Measurements from ENCODE around the gene PTPRJ.

The PTPRJ gene

DNA sequence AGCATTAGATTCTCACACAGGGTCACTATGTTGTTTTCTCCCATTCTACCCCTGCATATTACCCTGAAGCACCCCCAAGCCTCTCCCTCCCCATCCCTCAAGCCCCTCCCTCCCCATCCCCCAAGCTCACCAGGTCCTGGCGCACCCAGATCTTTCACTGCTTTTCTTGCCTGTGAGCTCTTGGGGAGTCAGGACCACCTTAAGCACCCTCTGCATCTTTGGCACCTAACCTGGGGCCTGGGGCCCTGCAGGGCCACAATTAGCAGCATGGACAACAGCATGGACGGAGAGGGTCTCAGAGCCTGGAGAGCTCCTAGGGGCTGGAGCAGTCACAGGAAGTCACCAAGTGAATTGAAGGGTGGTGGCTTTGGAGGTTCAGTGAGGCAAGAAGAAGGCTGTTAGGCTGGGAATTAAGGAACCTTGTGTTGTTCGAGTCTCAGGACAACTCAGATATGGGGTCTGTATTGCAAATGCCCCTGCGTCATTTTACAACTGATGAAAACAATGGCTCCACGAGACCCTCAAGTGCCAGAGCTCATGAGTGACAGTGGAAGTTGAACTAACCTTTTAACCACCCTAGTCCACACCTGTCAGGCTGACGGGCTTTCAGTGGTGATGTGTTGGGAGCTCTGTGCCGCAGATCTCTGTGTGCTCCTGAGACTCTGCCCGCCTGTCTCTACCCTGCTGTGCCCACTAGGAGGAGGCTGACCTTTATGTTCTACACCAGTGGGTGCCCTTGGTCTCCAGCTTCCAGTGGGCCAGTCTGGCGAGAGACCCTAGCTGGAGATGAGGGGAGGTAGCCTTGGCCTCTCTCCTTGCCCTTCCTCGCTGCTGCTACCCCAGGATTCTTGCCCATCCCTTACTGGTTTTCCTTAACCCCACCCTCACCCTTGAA lies 125.0 kb downstream of the PTPRJ start:
- TF ChIP-seq GATA1 (IDR thresholded peaks at IDR 0.05; ENCODE audit: low read depth, low read length) (no peak), POLR2A (IDR thresholded peaks at IDR 0.05; ENCODE audit: low read length) (no peak)
- no peak for DNase-seq

DNA sequence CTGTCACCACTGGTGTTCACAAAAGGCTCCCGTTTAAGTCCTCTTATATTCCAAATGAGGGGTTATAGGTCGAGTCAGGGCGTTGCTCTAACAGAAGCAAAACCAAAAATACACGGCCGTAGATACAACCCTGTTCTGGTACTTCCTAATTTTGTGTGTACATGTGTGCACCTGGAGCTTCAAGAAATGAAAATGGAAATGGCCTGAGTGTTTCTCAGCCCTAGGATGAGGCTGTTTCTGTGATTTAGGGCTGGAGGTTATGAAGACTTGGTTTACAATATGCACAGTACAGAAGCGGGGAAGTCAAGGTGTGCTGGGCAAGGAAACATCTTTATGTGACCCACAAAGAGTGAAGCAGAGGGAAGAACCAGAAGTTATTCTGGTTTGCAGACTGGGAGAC lies 125.8 kb downstream of the PTPRJ start:
- no peak for TF ChIP-seq GATA1 (IDR thresholded peaks at IDR 0.05; ENCODE audit: low read depth, low read length)
- no peak for TF ChIP-seq POLR2A (IDR thresholded peaks at IDR 0.05; ENCODE audit: low read length)
- no peak for DNase-seq

DNA sequence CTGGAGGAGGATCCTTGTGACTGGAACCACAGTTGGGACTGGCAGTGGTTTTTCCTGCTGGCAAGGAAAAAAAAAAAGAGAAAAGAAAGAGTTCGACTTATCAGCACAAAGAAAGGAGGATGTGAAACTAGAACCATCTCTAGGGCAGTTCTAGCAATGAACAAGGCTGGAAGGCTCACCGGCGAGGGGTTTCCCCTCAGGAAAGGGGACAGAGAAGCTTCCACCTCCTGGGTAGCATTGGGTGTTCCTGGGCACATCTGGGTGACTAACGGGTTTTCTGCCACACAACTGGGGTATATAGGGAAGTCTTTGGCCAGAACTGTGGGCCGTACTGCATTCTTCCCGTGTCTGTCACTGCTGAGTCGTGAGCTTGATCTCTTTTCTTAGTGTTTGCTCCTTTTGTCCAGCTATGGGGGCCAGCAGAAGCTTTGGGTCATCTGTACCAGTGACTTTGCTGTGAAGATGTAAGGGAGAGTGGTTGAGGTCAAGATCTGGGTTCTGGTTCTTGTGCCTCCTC lies 126.9 kb downstream of the PTPRJ start:
- TF ChIP-seq POLR2A (IDR thresholded peaks at IDR 0.05; ENCODE audit: low read length) (no peak), GATA1 (IDR thresholded peaks at IDR 0.05; ENCODE audit: low read depth, low read length) (no peak)
- DNase-seq, result no peak

DNA sequence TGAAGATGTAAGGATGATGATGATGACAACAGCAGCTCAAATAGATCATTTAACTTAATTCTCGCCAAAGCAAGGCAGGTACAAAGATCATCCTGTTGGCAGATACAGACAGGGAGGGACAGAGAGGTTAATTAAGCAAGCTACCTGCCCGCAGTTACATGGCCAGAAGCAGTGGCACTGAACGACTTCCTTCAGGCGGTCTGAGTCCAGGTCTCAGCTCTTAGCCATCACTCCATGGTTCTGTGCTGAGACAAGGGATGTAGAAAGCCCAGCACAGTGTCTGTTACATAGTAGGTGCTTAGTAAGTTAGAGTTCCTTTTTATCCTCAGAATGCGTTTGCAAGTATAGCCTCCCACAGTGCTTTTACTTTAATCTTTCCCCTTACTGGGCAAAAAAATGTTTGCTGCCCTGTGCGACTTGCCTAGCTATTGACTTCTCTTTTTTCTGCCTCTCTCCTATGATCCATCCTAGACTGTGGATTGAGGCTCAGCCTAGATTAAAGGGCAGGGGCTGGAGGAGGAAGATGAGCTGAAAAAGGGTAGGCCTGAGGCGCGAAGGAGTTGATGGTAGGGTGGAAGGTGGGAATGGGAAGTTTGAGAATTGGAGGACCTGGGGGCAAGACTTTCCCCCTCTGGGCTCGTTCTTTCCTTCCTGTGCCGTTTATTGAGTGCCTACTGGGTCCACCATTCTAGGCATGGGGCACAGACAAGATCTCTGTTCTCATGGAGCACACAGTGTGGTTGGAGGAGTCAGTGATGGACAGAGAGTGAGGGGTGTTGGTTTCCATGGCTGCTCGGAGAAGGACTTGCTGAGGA lies 128.1 kb downstream of the PTPRJ start:
- TF ChIP-seq GATA1 (IDR thresholded peaks at IDR 0.05; ENCODE audit: low read depth, low read length) (no peak), POLR2A (IDR thresholded peaks at IDR 0.05; ENCODE audit: low read length) (no peak)

DNA sequence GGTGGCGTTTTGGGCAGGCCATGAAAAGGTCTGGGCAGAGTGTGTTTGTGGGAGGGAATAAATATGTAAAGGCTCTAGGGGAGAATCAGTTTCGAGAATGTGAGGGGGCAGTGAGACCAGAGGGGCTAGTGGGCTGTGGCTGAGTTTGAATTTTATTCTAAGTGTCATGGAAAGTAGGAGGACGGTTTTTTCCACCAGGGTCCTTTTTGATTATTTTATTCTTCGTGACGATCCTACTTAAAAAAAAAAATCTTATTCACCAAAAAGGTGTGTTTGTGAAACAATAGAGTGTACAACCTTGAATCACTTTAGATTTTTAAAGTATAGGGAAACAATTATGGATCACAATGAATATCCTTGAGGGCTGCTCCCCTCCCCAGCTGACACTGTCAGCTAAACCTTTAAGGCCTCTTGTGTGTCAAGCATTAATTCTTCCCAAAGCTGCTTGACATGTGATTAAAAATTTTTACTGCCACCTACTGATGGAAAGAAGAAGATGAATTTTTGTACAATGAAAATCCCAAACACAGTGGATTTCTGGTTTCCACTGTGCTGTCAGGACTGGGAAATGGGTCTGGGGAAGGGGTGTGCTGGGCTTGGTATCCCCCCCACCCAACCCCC lies 128.8 kb downstream of the PTPRJ start:
- DNase-seq, result peak; percentile 54 to 61
- no peak for TF ChIP-seq POLR2A (IDR thresholded peaks at IDR 0.05; ENCODE audit: low read length)
- TF ChIP-seq GATA1 (IDR thresholded peaks at IDR 0.05; ENCODE audit: low read depth, low read length), result no peak

More for the DNA sequence above, 128.1 kb downstream of the PTPRJ start:
- DNase-seq, result no peak

DNA sequence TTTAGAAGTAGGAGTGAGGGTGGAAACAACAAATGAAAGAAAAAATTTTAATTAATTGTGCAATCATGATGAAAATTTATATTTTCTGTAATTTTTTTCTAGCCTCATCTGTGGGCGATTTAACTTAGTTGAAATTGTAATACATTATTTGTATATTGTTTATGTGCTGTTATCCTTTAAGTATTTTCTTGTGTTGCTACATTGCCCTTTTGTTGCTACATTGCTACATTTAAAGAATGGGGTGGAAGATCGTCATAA lies 130.1 kb downstream of the PTPRJ start:
- no peak for DNase-seq
- no peak for TF ChIP-seq GATA1 (IDR thresholded peaks at IDR 0.05; ENCODE audit: low read depth, low read length)
- TF ChIP-seq POLR2A (IDR thresholded peaks at IDR 0.05; ENCODE audit: low read length), result no peak

DNA sequence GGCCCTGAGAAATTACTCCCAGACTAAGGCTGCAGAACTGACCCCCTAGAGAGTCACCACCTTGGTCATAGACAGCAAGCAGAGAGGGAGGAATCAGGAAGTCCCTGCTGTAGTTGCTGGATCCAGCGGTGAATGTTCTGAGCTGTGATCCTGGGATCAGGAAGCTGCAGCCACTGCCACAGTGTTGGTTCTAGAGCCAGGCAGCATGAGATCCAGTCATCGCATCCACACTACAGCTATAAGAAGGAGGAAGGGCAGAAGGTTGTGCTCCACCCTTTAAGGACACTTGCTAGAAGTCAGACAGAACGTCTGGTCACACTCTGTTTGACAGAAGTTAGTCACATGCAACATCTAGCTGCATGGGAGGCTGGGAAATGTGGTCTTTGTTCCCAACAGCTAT lies 131.5 kb downstream of the PTPRJ start:
- no peak for DNase-seq
- TF ChIP-seq GATA1 (IDR thresholded peaks at IDR 0.05; ENCODE audit: low read depth, low read length) (no peak), POLR2A (IDR thresholded peaks at IDR 0.05; ENCODE audit: low read length) (no peak)

DNA sequence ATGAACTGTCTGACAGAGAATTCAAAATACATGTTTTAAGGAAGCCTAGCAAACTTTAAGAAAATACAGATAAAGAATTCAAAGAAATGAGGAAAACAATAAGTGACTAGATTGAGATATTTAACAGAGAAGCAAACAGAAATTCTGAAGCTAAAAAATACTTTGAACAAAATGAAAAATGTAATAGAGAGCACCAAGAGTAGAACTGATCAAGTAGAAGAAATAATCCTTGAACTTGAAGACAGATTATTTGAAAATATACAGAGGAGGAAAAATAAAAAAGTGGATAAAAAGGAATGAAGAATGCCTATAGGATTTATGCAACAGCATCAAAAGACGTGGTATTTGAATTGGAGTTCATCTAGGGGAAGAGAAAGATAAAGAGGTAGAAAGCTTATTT lies 134.4 kb downstream of the PTPRJ start:
- TF ChIP-seq POLR2A (IDR thresholded peaks at IDR 0.05; ENCODE audit: low read length), result no peak
- TF ChIP-seq GATA1 (IDR thresholded peaks at IDR 0.05; ENCODE audit: low read depth, low read length), result no peak
- no peak for DNase-seq

DNA sequence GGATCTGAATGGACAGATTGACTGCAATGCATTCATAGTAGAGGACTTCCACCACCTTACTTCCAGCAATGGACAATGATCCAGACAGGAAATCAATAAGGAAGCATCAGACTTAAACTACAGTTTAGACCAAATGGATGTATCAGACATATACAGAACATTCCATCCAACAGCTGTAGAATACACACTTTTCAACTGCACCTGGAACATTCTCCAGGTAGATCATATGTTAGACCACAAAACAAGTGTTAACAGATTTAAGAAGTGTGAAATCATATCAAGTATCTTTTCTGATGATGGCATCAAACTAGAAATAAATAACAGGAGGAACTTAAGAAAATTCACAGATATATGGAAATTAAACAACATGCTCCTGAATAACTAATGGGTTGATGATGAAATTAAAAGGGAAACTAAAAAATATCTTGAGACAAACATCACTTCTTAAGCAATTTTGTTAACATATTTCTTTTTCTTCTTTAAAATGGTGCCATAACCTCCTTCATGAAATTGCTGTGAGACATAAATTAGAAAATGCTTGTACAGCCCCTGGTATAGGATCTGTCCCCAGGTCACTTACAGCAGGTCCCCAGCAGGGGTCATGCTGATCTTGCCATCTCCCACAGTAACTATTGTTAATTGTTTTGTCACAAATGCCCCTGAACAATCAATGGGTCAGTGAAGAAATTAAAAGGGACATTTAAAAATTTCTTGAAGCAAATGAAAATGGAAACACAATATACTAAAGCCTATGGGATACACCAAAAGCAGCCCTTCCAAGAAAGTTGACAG lies 136.3 kb downstream of the PTPRJ start:
- TF ChIP-seq POLR2A (IDR thresholded peaks at IDR 0.05; ENCODE audit: low read length), result no peak
- no peak for TF ChIP-seq GATA1 (IDR thresholded peaks at IDR 0.05; ENCODE audit: low read depth, low read length)
- peak in 1 of 2 experiments; percentile 27 for DNase-seq

DNA sequence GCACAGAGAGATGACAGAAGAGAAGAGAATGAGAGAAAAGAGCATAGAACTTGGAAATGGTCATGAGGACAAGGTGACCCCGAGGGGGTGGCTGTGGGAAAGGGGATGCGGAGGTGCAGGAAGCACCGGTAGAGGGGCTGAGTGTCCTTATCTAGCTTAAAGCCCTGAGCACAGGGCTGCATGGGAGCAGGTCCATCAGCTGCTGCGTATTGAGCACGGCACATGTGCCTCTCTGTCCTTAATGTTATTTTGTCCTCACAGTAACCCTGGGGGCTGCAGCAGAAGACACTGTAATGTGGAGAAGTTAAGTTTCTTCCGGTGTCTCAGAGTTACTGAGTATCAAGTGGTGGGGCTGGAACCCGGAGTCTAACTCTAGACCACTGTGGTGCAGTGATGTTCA lies 141.9 kb downstream of the PTPRJ start:
- TF ChIP-seq GATA1 (IDR thresholded peaks at IDR 0.05; ENCODE audit: low read depth, low read length) (no peak), POLR2A (IDR thresholded peaks at IDR 0.05; ENCODE audit: low read length) (no peak)
- no peak for DNase-seq

DNA sequence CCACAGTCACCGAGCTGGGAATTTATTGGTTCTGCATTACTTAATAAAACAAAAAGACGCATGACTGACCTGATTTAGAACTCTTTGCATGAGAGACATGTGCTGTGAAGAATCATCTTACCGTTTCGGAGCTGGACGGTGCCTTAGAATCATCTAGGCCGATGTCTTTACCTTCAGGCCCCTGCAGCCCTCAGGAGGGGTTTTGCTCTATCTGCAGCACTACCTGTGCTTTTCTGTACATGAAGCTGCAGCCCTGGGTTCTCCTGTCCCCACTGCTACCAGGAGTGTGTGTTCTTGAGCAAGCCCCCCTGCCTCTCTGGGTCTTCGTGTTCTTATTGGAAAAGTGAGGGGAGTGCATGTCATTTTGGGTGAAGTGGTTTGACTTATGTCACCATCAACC lies 142.3 kb downstream of the PTPRJ start:
- TF ChIP-seq GATA1 (IDR thresholded peaks at IDR 0.05; ENCODE audit: low read depth, low read length) (no peak), POLR2A (IDR thresholded peaks at IDR 0.05; ENCODE audit: low read length) (no peak)
- no peak for DNase-seq

DNA sequence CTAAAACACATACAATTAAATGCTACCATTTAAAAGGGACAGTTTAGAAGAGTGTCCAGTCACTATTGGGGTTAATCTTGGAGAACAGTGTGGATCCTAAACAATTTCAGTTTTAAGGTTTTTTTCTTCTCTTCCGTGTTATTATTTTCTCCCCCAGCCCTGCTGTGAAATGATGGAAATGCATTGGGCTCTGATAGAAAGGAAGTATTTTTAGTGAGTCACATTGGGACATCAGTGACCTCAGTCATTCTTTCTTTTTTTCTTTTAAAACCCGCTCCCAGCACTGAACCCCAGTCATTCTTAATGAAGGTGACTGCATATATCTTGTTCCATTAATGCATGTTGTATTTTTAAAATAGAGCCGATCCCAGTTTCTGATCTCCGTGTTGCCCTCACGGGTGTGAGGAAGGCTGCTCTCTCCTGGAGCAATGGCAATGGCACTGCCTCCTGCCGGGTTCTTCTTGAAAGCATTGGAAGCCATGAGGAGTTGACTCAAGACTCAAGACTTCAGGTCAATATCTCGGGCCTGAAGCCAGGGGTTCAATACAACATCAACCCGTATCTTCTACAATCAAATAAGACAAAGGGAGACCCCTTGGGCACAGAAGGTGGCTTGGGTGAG lies 143.0 kb downstream of the PTPRJ start:
- DNase-seq, result no peak
- TF ChIP-seq POLR2A (IDR thresholded peaks at IDR 0.05; ENCODE audit: low read length) (no peak), GATA1 (IDR thresholded peaks at IDR 0.05; ENCODE audit: low read depth, low read length) (no peak)

All from erythroblast (primary cell).